HG03064 (cell line): ENCODE measurements around the gene TMEM53.

ENCODE experiments used
- ATAC-seq: cut with Tn5 transposase; IDR thresholded peaks from one replicate; pipeline ENCODE4 v1.9.1; 2021; ENCODE audit warnings: low read depth; ENCODE audit not compliant: unreplicated experiment

The TMEM53 gene

GRCh38 chr1:44674113-44675000 lies at the start of gene TMEM53, which contains the start of gene ARMH1:
Gene TMEM53 (minus strand): TSS chr1:44674481. CDS start chr1:44674391, 90 bp downstream.
Gene ARMH1 (plus strand): TSS chr1:44674714. CDS start chr1:44689698, 14,984 bp downstream.
- ATAC-seq = peak; percentile 86

GRCh38 chr1:44723496-44724295 lies 49.4 kb upstream of the TMEM53 start:
- no peak for ATAC-seq

- ATAC-seq = no peak
These were observed 48.8 kb upstream of the TMEM53 start for GRCh38 chr1:44723064-44723463.

- peak; percentile 73 for ATAC-seq
These were observed 47.4 kb upstream of the TMEM53 start for GRCh38 chr1:44721485-44722361.

GRCh38 chr1:44720281-44720680 lies 46.0 kb upstream of the TMEM53 start:
- no peak for ATAC-seq

GRCh38 chr1:44719318-44719717 lies 45.0 kb upstream of the TMEM53 start:
- ATAC-seq = no peak

GRCh38 chr1:44718091-44718490 lies 43.8 kb upstream of the TMEM53 start:
- ATAC-seq = no peak

GRCh38 chr1:44717653-44718052 lies 43.4 kb upstream of the TMEM53 start:
- ATAC-seq = no peak

GRCh38 chr1:44717156-44717555 lies 42.9 kb upstream of the TMEM53 start:
- ATAC-seq = no peak

GRCh38 chr1:44714944-44715571 lies 40.8 kb upstream of the TMEM53 start:
- ATAC-seq = no peak

- ATAC-seq = no peak
These were observed 40.3 kb upstream of the TMEM53 start for GRCh38 chr1:44714532-44714931.

GRCh38 chr1:44713321-44713781 lies 39.1 kb upstream of the TMEM53 start:
- ATAC-seq = no peak

GRCh38 chr1:44707959-44708831 lies 33.9 kb upstream of the TMEM53 start:
- no peak for ATAC-seq

GRCh38 chr1:44707112-44707881 lies 33.0 kb upstream of the TMEM53 start:
- ATAC-seq = no peak

- ATAC-seq = no peak
These were observed 31.7 kb upstream of the TMEM53 start for GRCh38 chr1:44705938-44706337.

GRCh38 chr1:44705470-44705869 lies 31.2 kb upstream of the TMEM53 start:
- no peak for ATAC-seq

- no peak for ATAC-seq
These were observed 26.9 kb upstream of the TMEM53 start for GRCh38 chr1:44701141-44701573.

GRCh38 chr1:44700573-44700972 lies 26.3 kb upstream of the TMEM53 start:
- ATAC-seq = no peak
